Activated CD8-positive, alpha-beta T cell treated with anti-CD3 and anti-CD28 coated beads, Interleukin-2, amount 10 ng/mL, durations not matched to agents 7 days and 5 days (primary cell): Measurements from ENCODE around the gene GPBP1. TPM values are rescaled to one million over a fixed set of nuclear protein-coding genes. Genes with fewer than 3 reads are reported as not detected.
A peak's percentile ranks its signal among the peaks of the same experiment; 100 is the strongest.

Source experiments
- ATAC-seq: fragments of 150-1000 bp; cut with Tn5 transposase; one replicate; pipeline ENCODE4 v1.10.0; 2021; ENCODE audit warnings: moderate library complexity
- CTCF ChIA-PET: fragments of 350-600 bp; sonication (Branson Sonifier 250); formaldehyde crosslinking; loops from one replicate; lab custom pipeline; 2021; ENCODE audit warnings: antibody characterized with exemption; lab: Charles Lee
- POLR2A ChIA-PET: fragments of 350-600 bp; sonication (Branson Sonifier 250); formaldehyde crosslinking; loops from one replicate; lab custom pipeline; 2021; ENCODE audit warnings: antibody characterized with exemption; lab: Charles Lee
- DNase-seq: peaks from one replicate; pipeline ENCODE4 v3.0.0-alpha.2; 2020
- H3K27ac Mint-ChIP-seq: one replicate; pipeline ENCODE4 v1.8.0; 2021; ENCODE audit warnings: mild to moderate bottlenecking, mixed read lengths
- H3K27me3 Mint-ChIP-seq: one replicate; pipeline ENCODE4 v1.8.0; 2021; ENCODE audit warnings: low read depth, mixed read lengths
- H3K36me3 Mint-ChIP-seq: one replicate; pipeline ENCODE4 v1.8.0; 2021; ENCODE audit warnings: low read depth, mixed read lengths
- H3K4me1 Mint-ChIP-seq: one replicate; pipeline ENCODE4 v1.8.0; 2021; ENCODE audit warnings: low read depth, mixed read lengths
- H3K4me3 Mint-ChIP-seq: one replicate; pipeline ENCODE4 v1.8.0; 2021; ENCODE audit warnings: mild to moderate bottlenecking, mixed read lengths
- H3K9me3 Mint-ChIP-seq: one replicate; pipeline ENCODE4 v1.8.0; 2022; ENCODE audit warnings: mixed read lengths; ENCODE audit not compliant: insufficient read depth
- total RNA-seq, 2 experiments: library from RNA; stranded (reverse); gene quantifications; one replicate each; pipeline ENCODE4 v1.2.3, GENCODE V29; 2021

Gene GPBP1
- total RNA-seq, 2 experiments from 2014 or later: 76.4 to 84.6 TPM

DNA sequence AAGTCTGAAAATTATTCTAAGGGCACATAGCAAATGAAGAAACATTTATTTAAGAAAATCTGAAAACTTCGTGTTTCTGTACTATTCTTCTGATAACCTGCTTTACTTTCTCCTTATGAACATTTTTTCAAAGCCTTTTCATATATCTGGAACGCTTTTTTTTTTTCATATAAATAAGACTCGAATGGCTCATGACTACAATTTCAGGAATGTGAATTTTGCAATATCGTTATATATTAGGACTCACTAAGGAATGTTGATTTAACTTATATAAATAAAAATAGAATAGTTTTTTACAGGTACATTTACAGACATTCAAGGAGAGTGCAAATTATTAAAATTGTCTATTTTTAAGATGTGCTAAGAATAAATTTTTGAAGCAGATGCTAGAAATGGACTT, 42.9 kb downstream of the GPBP1 start:
- ATAC-seq: no peak
- peaks cover 43% of the 10 kb centered on the region for H3K36me3 Mint-ChIP-seq
- DNase-seq: no peak
- H3K4me1 Mint-ChIP-seq: peaks cover 31% of the 10 kb centered on the region
- no peak overlapping the region for H3K4me3 Mint-ChIP-seq
- no peak overlapping the region for H3K27ac Mint-ChIP-seq
- ChIA-PET CTCF (no interaction called here), POLR2A (no interaction called here)
- no peaks in the 10 kb centered on the region for H3K9me3 Mint-ChIP-seq
- H3K27me3 Mint-ChIP-seq: no peaks in the 10 kb centered on the region

DNA sequence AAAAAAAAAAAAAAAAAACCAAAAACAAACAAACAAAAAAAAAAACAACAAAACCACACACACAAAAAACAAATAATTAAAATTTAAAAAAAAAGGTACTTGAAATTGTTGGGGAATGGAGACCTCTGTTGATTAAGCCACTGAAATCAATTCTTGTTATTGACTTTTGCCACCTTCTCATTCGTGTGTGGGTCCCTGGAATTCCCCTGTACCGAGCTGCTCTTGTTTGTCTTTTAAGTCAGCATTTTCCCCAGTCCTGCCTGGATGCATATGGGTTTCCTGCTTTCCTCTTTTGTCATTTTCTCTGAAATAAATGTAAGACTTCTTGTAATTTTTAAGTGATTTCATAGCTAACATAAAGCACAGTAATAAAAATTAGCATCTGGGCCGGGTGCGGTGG, 45.5 kb downstream of the GPBP1 start:
- Mint-ChIP-seq H3K4me3 (no peak overlapping the region), H3K27me3 (no peaks in the 10 kb centered on the region), H3K9me3 (no peaks in the 10 kb centered on the region), H3K36me3 (peaks cover 34% of the 10 kb centered on the region), H3K27ac (peak overlapping the region; percentile 52), H3K4me1 (peaks cover 28% of the 10 kb centered on the region)
- ChIA-PET POLR2A (no interaction called here), CTCF (interaction anchor here (0.8 to 2.4 kb wide), 10 partner anchors 10 to 948 kb away, joined by 3 to 25 read pairs (median 4); no protein-coding TSS in a partner anchor)
- ATAC-seq: no peak
- DNase-seq: no peak

- DNase-seq: peak; percentile 52
- no peak overlapping the region for H3K27ac Mint-ChIP-seq
- no peak overlapping the region for H3K4me3 Mint-ChIP-seq
- H3K4me1 Mint-ChIP-seq: peaks cover 19% of the 10 kb centered on the region
- peaks cover 28% of the 10 kb centered on the region for H3K36me3 Mint-ChIP-seq
- ATAC-seq: peak; percentile 84
- H3K9me3 Mint-ChIP-seq: no peaks in the 10 kb centered on the region
- POLR2A ChIA-PET: no interaction called here
- CTCF ChIA-PET: interaction anchor here (2.4 to 3.1 kb wide), 2 partner anchors 83 kb away, joined by 13 to 25 read pairs; no protein-coding TSS in a partner anchor
- no peaks in the 10 kb centered on the region for H3K27me3 Mint-ChIP-seq
These were observed 47.2 kb downstream of the GPBP1 start for GRCh38 chr5:57221049-57221568.

GRCh38 chr5:57225553-57225952, 51.7 kb downstream of the GPBP1 start:
- no peak overlapping the region for H3K27ac Mint-ChIP-seq
- H3K4me3 Mint-ChIP-seq: no peak overlapping the region
- DNase-seq: no peak

DNA sequence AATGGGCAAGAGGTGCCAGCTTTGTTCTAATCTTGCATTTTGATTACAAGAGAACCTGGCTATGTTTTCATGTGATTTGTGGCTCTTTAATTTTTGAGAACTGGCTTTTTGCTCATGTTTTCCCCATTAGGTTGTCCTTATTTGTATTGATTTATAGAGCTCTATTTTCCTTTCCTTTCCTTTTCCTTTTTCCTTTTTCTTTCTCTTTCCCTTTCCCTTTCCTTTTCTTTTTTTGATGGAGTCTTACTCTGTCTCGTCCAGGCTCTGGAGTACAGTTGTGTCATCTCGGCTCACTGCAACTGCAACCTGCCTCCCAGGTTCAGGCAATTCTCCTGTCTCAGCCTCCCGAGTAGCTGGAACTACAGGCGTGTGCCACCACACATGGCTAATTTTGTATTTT, 55.5 kb downstream of the GPBP1 start:
- DNase-seq (no peak), ATAC-seq (no peak)
- POLR2A ChIA-PET: interaction anchor here (1.0 kb wide), 1 partner anchor 50 kb away, joined by 3 read pairs; no protein-coding TSS in a partner anchor
- Mint-ChIP-seq H3K4me3 (no peak overlapping the region), H3K9me3 (no peaks in the 10 kb centered on the region), H3K36me3 (peaks cover 60% of the 10 kb centered on the region), H3K4me1 (peaks cover 10% of the 10 kb centered on the region), H3K27ac (no peak overlapping the region), H3K27me3 (no peaks in the 10 kb centered on the region)
- CTCF ChIA-PET: interaction anchor here (1.0 kb wide), 1 partner anchor 12 kb away, joined by 3 read pairs; no protein-coding TSS in a partner anchor

More at GRCh38 chr5:57225553-57225952, 51.7 kb downstream of the GPBP1 start:
- peaks cover 16% of the 10 kb centered on the region for H3K4me1 Mint-ChIP-seq
- ChIA-PET CTCF (interaction anchor here (1.2 kb wide), 1 partner anchor 87 kb away, joined by 4 read pairs; no protein-coding TSS in a partner anchor), POLR2A (no interaction called here)
- ATAC-seq: no peak
- H3K9me3 Mint-ChIP-seq: no peaks in the 10 kb centered on the region
- H3K36me3 Mint-ChIP-seq: peaks cover 42% of the 10 kb centered on the region
- no peaks in the 10 kb centered on the region for H3K27me3 Mint-ChIP-seq

- Mint-ChIP-seq H3K27ac (peak overlapping the region; percentile 0), H3K36me3 (peaks cover 60% of the 10 kb centered on the region), H3K4me3 (no peak overlapping the region), H3K9me3 (no peaks in the 10 kb centered on the region), H3K4me1 (peaks cover 18% of the 10 kb centered on the region), H3K27me3 (no peaks in the 10 kb centered on the region)
- ChIA-PET POLR2A (interaction anchor here (0.8 kb wide), 1 partner anchor 9 kb away, joined by 3 read pairs; no protein-coding TSS in a partner anchor), CTCF (interaction anchor here (0.8 to 1.8 kb wide), 4 partner anchors 12 to 1230 kb away, joined by 3 to 7 read pairs (median 4); no protein-coding TSS in a partner anchor)
- DNase-seq (no peak), ATAC-seq (no peak)
These were observed 57.7 kb downstream of the GPBP1 start for GRCh38 chr5:57231607-57232006.

DNA sequence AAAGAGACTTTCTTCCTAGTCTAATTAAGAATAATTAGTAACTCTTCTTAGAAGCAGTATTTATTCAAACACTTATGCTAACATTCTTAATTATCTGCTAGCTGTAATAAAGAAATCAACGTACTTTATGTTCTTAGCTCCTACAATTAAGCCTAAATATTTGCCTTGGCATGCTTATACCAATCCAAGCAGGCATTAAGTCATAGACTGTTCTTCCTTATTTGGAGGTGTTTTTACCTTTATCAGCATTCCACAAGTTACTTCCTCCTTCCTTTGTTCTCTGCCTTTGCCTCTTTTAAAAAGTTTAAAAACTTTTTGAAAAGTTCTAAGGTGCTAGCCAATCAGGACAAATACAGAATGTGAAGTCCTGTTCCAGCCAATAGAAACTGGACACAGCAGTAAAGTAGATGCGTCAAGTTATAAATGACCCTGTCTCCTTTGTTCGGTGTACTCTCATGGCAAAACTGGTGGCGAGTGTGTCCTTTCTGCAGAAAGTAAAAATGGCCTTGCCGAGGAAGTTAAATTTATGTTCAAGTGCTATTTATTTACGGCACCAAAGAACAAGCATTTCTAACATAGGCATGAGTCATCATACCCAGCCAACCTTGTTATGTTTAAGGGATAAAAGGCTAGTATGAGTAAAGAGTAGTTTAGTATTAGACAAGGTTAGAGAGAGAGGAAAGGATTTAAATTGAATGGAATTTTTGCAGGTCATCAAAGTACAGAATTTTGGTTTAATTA, 58.6 kb downstream of the GPBP1 start:
- H3K27me3 Mint-ChIP-seq: no peaks in the 10 kb centered on the region
- ATAC-seq (no peak), DNase-seq (no peak)
- no peak overlapping the region for H3K4me3 Mint-ChIP-seq
- H3K36me3 Mint-ChIP-seq: peaks cover 64% of the 10 kb centered on the region
- H3K27ac Mint-ChIP-seq: no peak overlapping the region
- H3K4me1 Mint-ChIP-seq: peaks cover 25% of the 10 kb centered on the region
- POLR2A ChIA-PET: interaction anchor here (0.8 kb wide), 1 partner anchor 10 kb away, joined by 3 read pairs; no protein-coding TSS in a partner anchor
- no peaks in the 10 kb centered on the region for H3K9me3 Mint-ChIP-seq
- CTCF ChIA-PET: interaction anchor here (0.9 to 1.8 kb wide), 2 partner anchors 13 to 94 kb away, joined by 4 to 7 read pairs; no protein-coding TSS in a partner anchor

DNA sequence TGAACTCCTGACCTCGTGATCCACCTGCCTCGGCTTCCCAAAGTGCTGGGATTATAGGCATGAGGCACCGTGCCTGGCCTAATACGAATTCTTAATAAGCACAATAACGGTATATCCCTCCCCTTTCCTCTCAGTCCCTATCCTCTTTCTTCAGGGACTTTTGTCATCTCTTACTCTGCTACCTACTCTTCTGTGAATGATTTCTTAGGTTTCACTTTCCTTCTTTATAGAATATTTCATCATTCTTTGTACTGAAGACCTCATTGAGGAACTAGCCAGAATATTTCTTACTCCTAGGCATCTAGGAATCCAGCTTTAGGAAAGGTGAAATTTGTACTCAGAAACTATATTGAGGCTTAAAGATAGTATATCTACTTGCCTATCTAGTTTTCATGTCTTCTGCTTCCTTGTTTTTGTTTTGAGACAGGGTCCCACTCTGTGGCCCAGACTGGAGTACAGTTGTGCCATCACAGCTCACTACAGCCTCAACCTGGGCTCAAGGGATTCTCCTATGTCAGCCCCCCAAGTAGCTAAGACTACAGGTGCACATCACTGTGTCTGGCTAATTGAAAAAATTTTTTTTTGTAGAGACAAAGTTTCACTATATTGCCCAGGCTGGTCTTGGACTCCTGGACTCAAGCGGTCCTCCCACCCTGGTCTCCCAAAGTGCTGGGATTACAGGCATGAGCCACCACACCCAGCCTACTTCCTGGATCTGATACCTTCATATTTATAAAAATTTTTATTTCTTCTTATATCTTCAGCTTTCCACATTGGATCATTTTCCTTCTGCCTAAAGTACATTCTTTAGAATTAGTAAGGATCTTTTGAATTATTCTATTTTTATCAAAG, 69.7 kb downstream of the GPBP1 start:
- Mint-ChIP-seq H3K4me1 (peaks cover 32% of the 10 kb centered on the region), H3K36me3 (peaks cover 49% of the 10 kb centered on the region), H3K4me3 (no peak overlapping the region), H3K27ac (peak overlapping the region; percentile 63), H3K9me3 (no peaks in the 10 kb centered on the region), H3K27me3 (no peaks in the 10 kb centered on the region)
- ATAC-seq: no peak
- DNase-seq: no peak
- ChIA-PET POLR2A (no interaction called here), CTCF (interaction anchor here (0.8 to 1.4 kb wide), 2 partner anchors 105 to 315 kb away, joined by 3 to 5 read pairs; no protein-coding TSS in a partner anchor)

DNA sequence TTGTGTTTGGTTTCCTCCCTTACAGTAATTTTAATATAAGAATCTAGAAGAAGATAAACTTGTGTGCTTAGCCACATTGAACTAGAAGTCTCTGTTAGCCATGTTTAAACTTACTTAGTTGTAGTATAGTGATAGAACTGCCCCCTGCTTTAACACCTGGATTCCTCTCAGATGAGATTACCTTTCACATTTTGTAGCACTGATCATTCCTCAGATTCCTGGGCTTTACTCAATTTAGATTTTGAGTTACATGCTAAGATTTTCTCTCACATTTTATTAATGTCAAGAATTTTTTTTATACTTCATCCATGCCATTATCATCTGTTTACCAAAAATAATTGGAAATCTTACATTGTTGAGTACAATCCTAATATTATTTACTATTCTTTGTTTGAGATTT, 70.5 kb downstream of the GPBP1 start:
- Mint-ChIP-seq H3K9me3 (no peaks in the 10 kb centered on the region), H3K4me1 (peaks cover 32% of the 10 kb centered on the region), H3K27ac (no peak overlapping the region), H3K36me3 (peaks cover 49% of the 10 kb centered on the region), H3K27me3 (no peaks in the 10 kb centered on the region), H3K4me3 (no peak overlapping the region)
- ATAC-seq: no peak
- POLR2A ChIA-PET: no interaction called here
- DNase-seq: no peak
- CTCF ChIA-PET: interaction anchor here (1.0 kb wide), 1 partner anchor 106 kb away, joined by 4 read pairs; no protein-coding TSS in a partner anchor

- ATAC-seq (peak; percentile 81), DNase-seq (peak; percentile 44)
- H3K27ac Mint-ChIP-seq: peak overlapping the region; percentile 70
- H3K36me3 Mint-ChIP-seq: peaks cover 61% of the 10 kb centered on the region
- H3K4me1 Mint-ChIP-seq: peaks cover 32% of the 10 kb centered on the region
- CTCF ChIA-PET: interaction anchor here (1.0 kb wide), 1 partner anchor 52 kb away, joined by 3 read pairs; no protein-coding TSS in a partner anchor
- H3K9me3 Mint-ChIP-seq: no peaks in the 10 kb centered on the region
- H3K4me3 Mint-ChIP-seq: peak overlapping the region; percentile 18
- no peaks in the 10 kb centered on the region for H3K27me3 Mint-ChIP-seq
- POLR2A ChIA-PET: no interaction called here
These were observed 72.6 kb downstream of the GPBP1 start for GRCh38 chr5:57246426-57246825.

DNA sequence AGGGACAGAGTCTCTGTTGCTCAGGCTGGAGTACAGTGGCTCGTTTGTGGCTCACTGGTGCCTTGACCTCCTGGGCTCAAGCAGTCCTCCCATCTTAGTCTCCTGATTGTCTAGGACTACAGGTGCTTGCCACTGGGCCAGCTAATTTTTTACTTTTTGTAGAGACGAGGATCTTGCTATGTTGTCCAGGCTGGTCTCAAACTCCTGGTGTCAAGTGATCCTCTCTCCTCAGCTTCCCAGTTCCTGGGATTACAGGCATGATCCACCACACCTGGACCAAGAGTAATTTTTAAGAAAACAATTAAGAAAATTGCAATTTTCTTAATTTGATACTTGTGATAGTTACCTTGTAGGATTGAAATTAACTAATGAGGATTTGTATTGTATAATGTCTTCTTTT, 73.9 kb downstream of the GPBP1 start:
- POLR2A ChIA-PET: no interaction called here
- no peaks in the 10 kb centered on the region for H3K27me3 Mint-ChIP-seq
- peak overlapping the region; percentile 25 for H3K27ac Mint-ChIP-seq
- CTCF ChIA-PET: no interaction called here
- DNase-seq (no peak), ATAC-seq (no peak)
- peaks cover 58% of the 10 kb centered on the region for H3K36me3 Mint-ChIP-seq
- peaks cover 28% of the 10 kb centered on the region for H3K4me1 Mint-ChIP-seq
- H3K9me3 Mint-ChIP-seq: no peaks in the 10 kb centered on the region
- H3K4me3 Mint-ChIP-seq: no peak overlapping the region
